ENCODE measurements around the gene SCARB1.

- TF ChIP-seq CTCF (tag by site-specific recombination; IDR thresholded peaks at IDR 0.05) (no peak), ZNF146 (tag by site-specific recombination; IDR thresholded peaks at IDR 0.05) (no peak), GLIS1 (tag by site-specific recombination; IDR thresholded peaks at IDR 0.05) (no peak), ZNF10 (tag by site-specific recombination; IDR thresholded peaks at IDR 0.05) (no peak), PATZ1 (tag by site-specific recombination; IDR thresholded peaks at IDR 0.05) (no peak), ZNF48 (tag by site-specific recombination; IDR thresholded peaks at IDR 0.05) (no peak), ZNF792 (tag by site-specific recombination; IDR thresholded peaks at IDR 0.05) (no peak), ZNF121 (tag by site-specific recombination; IDR thresholded peaks at IDR 0.05) (no peak)
Observed at GRCh38 chr12:124896461-124896860, 32.8 kb upstream of the SCARB1 start.
